NCI-H2227 treated with DMSO at 0.1 percent for 48 hours (cell line): ENCODE measurements around the gene TARM1.

ENCODE experiments used
- DNase-seq: peaks from one replicate; lab custom pipeline; 2025; lab: John Stamatoyannopoulos, UW

Gene TARM1

GRCh38 chr19:54081032-54081431, at the start of gene TARM1:
TARM1 (minus strand) TSS chr19:54081365; CDS start chr19:54081340, 25 bp downstream.
- DNase-seq: no peak

DNA sequence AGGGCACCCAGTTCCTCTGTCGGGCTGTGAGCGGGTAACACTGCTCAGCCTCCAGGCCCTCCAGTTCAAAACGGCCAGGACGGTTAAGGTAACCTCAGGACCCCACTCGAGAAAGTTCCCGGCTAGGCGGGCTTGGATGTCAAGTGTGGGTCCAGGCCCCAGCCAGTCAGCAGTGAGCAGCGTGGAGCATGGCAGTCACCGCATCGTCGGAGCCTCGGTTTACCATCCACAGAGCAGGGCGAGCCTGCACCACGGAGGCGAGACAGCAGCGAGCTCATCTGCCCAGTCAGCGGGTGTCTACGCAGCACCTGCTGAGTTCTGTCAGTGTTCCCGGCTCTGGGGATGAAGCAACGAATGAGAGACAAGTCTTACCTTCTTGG, 48.4 kb upstream of the TARM1 start:
- DNase-seq: no peak

DNA sequence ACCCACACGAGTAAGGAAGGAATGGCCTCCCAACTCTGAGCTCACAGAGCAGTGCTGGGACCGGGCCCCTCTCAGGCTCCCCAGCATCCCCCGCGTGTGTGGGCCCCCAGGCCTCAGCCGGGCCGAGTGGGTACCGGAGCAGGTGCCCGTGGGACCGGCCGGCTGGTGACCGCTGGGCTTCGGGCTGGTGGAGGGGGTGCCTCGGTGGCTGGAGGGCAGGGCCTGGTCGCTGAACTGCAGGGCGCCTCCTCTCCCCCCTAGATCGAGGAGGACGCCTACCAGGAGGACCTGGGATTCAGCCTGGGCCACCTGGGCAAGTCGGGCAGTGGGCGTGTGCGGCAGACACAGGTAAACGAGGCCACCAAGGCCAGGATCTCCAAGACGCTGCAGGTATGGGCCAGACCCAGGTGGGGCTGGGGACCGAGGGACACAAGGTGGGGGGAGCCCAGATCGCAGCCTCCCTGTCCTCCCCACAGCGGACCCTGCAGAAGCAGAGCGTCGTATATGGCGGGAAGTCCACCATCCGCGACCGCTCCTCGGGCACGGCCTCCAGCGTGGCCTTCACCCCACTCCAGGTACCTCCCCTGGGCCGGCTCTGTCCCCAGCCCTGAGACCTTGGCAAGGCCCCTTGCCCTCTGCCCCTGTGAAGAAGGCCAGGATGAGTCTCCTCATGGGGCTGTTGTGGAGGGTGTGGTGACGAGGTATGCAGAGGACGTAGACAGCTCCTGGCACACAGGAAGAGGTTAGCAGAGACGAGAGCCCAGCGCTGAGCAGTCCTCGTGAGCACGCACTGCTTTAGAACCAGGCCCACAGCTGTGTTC, 47.8 kb upstream of the TARM1 start:
- DNase-seq: no peak

DNA sequence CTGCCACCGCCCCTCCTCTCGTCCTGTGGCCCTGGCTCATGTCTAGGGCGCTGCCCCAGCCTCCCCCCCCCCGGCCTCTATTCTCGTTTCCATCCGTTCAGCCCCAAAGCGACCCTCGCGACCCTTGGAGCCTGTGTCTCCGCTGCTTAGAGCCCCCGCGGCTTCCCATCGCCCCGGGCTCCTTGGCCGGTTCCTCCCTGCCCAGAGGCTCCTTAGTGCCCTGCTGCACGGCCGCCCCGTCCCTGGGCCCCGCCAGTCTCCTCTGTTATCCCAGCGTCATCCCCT, 47.2 kb upstream of the TARM1 start:
- no peak for DNase-seq

DNA sequence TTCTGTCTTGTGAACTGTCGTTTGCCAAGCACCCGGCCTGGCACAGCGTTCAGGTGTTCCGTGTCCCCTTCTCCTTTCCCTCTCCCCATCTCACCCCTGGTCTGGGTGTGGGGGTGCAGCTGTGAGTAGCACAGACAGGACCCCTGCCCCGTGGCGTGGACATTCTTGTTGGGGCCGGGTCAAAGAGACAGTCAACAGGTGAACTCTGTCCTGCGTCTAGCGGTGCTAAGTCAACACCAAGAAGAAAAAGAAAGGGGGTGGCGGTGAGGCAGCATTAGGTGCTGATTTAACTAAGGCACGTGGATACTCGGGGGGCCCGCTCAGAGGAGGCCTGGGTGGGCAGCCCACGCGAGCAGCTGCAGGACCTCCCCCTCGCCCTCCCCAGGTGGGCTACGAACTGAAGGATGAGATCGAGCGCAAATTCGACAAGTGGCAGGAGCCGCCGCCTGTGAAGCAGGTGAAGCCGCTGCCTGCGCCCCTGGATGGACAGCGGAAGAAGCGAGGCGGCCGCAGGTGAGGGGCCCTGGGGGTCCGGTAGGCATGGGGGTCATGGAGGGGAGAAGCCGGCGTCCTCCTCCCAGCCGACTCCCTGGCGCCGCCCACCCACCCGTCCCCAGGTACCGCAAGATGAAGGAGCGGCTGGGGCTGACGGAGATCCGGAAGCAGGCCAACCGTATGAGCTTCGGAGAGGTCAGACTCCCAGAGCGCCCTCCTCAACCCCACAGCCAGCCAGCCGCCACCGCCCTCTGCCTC, 46.7 kb upstream of the TARM1 start:
- DNase-seq: no peak

GRCh38 chr19:54125713-54126112, 44.5 kb upstream of the TARM1 start:
- DNase-seq: no peak

DNA sequence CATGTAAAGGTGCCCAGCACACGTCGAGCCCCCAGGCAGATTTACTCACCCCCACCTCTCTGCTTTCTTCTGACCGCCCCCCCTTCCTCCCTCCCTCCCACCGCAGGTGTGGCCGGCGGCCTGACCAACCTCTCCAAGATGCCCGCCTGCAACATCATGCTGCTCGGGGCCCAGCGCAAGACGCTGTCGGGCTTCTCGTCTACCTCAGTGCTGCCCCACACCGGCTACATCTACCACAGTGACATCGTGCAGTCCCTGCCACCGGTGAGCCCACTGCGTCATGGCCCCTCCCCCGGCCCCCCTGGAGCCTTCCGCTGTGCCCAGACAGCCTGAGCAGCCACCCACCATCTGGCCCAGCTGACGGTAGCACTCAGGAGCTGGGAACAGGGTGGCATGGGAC, 43.2 kb upstream of the TARM1 start:
- no peak for DNase-seq

DNA sequence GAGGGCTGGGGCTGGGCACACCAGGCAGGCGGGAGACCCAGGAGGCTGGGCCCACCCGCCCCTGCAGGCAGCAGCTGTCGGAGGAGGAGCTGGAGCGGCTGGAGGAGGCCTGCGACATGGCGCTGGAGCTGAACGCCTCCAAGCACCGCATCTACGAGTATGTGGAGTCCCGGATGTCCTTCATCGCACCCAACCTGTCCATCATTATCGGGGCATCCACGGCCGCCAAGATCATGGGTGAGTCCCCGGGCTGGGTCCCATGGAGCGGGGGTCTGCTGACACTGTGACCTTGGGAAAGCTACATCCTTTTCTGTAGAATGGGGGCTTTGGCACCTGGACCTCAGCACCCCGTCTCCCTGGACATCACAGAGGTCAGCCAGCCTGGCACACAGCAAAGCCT, 42.5 kb upstream of the TARM1 start:
- no peak for DNase-seq

GRCh38 chr19:54121259-54121658, 40.1 kb upstream of the TARM1 start:
- no peak for DNase-seq

GRCh38 chr19:54115109-54116063, 34.2 kb upstream of the TARM1 start, which contains the start of the genes PRPF31 and TFPT:
PRPF31 (plus strand) TSS chr19:54115754; CDS start chr19:54118279, 2,525 bp downstream.
TFPT (minus strand) TSS chr19:54115657; CDS start chr19:54115269, 388 bp downstream.
- peak; percentile 100 for DNase-seq

DNA sequence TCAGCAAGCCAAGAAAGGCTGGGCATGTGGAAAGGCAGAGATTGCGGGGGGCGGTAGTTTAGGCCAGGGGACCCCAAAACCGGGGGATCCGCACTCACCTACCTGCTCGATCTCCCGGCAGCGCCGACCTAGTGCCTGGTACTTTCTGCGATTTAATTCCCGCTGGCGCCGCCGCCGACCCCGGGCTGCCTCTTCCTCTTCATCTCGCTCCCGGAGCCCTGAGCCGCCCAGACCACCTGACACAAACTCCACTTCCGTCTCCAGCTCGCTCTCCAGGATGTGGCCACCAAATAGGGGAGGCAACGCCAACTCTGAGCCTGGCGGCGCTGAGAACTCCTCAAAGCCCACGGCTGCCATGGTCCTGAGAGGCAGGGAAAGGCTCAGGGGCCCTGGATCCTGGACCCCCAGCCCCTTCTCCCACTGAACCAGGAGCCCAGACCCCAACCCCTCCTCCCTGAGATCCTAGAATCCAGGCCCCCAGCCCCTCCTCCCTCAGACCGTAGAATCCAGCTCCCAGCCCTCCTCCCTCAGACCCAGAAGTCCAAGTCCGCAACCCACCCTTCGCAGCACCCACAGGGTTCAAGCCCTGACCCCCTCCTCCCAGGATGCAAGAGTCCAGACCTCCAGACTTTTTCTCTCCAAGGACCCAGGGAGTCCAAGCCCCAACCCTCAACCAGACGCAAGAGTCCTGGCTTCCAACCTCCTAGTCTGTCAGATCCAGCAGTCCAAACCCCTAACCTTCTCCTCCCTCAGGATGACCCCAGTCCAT, 33.4 kb upstream of the TARM1 start:
- peak; percentile 62 for DNase-seq

DNA sequence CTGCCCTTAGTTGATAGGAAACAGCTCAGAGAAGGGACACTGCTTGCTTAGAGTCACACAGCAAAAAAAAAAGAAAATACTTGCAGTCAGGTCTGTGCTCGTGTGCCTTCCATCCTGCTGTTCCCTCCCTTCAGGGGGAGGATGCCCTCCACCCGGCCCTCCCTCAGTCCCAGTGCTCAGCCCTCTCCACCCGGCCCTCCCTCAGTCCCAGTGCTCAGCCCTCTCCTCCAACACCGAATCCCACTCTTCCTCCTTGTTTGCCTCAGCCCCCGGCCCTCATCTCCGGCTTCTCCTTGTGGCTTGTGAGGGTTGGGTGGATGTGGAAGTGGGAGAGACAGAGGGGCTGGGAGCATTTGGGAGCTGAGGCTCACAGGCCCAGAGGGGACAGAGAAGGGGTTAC, 28.5 kb upstream of the TARM1 start:
- DNase-seq: no peak

- DNase-seq: no peak
These were observed 27.3 kb upstream of the TARM1 start for GRCh38 chr19:54108496-54108895.

GRCh38 chr19:54107876-54108490, 26.8 kb upstream of the TARM1 start:
- no peak for DNase-seq

DNA sequence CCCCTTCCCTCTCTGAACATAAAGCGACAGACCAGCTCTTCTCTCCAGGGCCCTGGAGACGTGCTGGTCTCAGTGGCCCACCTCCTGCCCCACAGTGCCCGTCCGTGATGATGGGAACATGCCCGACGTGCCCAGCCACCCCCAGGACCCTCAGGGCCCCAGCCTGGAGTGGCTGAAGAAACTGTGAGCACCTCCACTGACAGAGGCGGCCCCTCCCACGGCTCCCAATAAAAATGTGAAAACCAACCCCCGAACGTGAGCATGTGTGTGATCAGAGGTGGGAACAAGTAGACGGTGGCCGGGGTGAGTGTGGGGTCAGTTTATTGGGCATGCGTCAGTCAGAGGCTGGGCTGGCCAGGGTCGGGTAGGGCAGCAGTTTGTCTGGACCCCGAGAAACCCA, 25.6 kb upstream of the TARM1 start:
- DNase-seq: no peak

DNA sequence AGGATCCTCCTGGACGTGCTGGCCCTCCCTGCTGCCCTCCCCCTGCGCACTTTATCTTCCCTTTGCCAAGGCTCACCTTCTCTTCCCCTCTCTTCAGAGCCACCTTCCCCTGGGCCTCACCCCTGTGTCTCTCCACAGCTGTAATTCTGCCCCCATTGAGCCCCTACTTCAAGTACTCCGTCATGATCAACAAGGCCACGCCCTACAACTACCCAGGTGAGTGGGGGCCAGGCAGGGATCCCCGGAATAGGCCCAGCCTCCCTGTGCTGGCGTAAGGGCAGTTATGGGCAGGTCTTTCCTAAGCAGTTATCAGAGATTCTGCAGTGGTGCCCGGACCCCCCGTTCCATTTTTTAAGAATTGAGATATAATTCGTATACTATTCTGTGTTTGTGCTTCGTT, 24.6 kb upstream of the TARM1 start:
- DNase-seq: no peak

DNA sequence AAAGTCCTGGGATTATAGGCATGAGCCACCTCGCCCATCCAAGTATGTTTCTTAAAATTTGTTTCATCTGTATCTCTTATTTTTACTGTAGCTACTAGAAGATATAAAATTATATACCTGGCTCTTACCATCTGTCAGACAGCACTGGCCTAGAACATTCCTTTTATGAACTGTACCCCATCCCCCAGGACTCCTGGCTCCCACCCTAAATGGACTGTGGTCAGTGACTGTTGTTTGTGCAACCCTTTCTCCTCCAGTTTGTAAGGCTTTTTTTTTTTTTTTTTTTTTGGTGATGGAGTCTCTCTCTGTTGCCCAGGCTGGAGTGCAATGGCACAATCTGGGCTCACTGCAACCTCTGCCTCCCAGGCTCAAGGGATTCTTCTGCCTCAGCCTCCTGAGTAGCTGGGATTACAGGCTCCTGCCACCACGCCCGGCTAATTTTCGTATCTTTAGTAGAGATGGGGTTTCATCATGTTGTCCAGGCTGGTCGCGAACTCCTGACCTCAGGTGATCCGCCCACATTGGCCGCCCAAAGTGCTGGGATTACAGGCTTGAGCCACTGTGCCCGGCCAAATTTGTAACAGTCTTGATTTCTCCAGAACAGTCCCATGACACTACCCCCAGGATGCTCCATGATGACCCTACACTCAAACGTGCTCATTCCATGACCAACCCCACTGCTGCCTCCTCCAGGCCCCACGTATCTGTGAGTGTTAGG, 24.0 kb upstream of the TARM1 start:
- no peak for DNase-seq

GRCh38 chr19:54102421-54103169, 21.4 kb upstream of the TARM1 start, which contains the start of gene NDUFA3:
NDUFA3 (plus strand) TSS chr19:54102855; CDS start chr19:54102879, 24 bp downstream.
- DNase-seq: peak; percentile 100

GRCh38 chr19:54100561-54100960, 19.4 kb upstream of the TARM1 start, which contains the start of gene OSCAR:
OSCAR (minus strand) TSS chr19:54100803; CDS start chr19:54100792, 11 bp downstream.
- DNase-seq: no peak
